DND-41 (cell line): ENCODE results near the gene CDH23.
A peak's percentile ranks its signal among the peaks of the same experiment; 100 is the strongest.

Source experiments
- ATAC-seq: fragments of 200-7000 bp; cut with Tn5 transposase; 3 replicates; pipeline ENCODE4 v1.9.1; 2021; ENCODE audit warnings: low read depth; ENCODE audit not compliant: insufficient read depth
- DNase-seq: peaks from one replicate; pipeline ENCODE4 v3.0.0-alpha.2; 2020
- H2AFZ ChIP-seq: 2 replicates; pipeline ENCODE4 v1.6.0; 2012; ENCODE audit warnings: low read depth, low read length
- H3K27ac ChIP-seq: 2 replicates; pipeline ENCODE4 v1.5.1; 2012; ENCODE audit warnings: low read length, inconsistent platforms
- H3K27me3 ChIP-seq: fragments of 200-600 bp; sonication (generic); 2 replicates; pipeline ENCODE4 v1.6.0; 2012; ENCODE audit warnings: low read length, mild to moderate bottlenecking, inconsistent platforms; ENCODE audit not compliant: insufficient read depth, poor library complexity
- H3K36me3 ChIP-seq: 2 replicates; pipeline ENCODE4 v1.5.1; 2012; ENCODE audit warnings: low read length, inconsistent platforms; ENCODE audit not compliant: insufficient read depth
- H3K4me1 ChIP-seq: 2 replicates; pipeline ENCODE4 v1.5.1; 2012; ENCODE audit warnings: mild to moderate bottlenecking, low read length; ENCODE audit not compliant: insufficient read depth
- H3K4me2 ChIP-seq: 2 replicates; pipeline ENCODE4 v1.6.0; 2012; ENCODE audit warnings: mild to moderate bottlenecking, moderate library complexity, low read length, inconsistent platforms; ENCODE audit not compliant: insufficient read depth
- H3K4me3 ChIP-seq, 2 experiments: fragments of 200-600 bp in 1 of 2; shearing (Covaris generic) in 1 of 2; 2 replicates each; pipeline ENCODE4 v1.5.1; 2012 to 2016; ENCODE audit warnings: inconsistent platforms in 2 of 2, low read length in 2 of 2, mild to moderate bottlenecking in 2 of 2, low read depth in 1 of 2, moderate library complexity in 1 of 2
- H3K79me2 ChIP-seq: 2 replicates; pipeline ENCODE4 v1.6.0; 2012; ENCODE audit warnings: low read length, inconsistent platforms; ENCODE audit not compliant: insufficient read depth
- H3K9ac ChIP-seq: 2 replicates; pipeline ENCODE4 v1.6.0; 2012; ENCODE audit warnings: low read depth, mild to moderate bottlenecking, inconsistent platforms, low read length, moderate library complexity
- H3K9me3 ChIP-seq: 2 replicates; pipeline ENCODE4 v1.5.1; 2012; ENCODE audit warnings: low read length, moderate library complexity, mild to moderate bottlenecking, inconsistent platforms; ENCODE audit not compliant: insufficient read depth, severe bottlenecking
- H4K20me1 ChIP-seq: 2 replicates; pipeline ENCODE4 v1.6.0; 2012; ENCODE audit warnings: low read length; ENCODE audit not compliant: insufficient read depth
- EZH2 ChIP-seq: IDR thresholded peaks from 3 replicates; pipeline ENCODE4 v1.6.1; 2012; ENCODE audit warnings: borderline replicate concordance, low read depth, mild to moderate bottlenecking, moderate library complexity, low read length, inconsistent platforms; ENCODE audit not compliant: severe bottlenecking
- TF ChIP-seq, protein P1 (sequence below): IDR thresholded peaks from 2 replicates; pipeline ENCODE4 v1.5.1; 2012; ENCODE audit warnings: borderline replicate concordance, low read length, moderate library complexity, mild to moderate bottlenecking; ENCODE audit not compliant: poor library complexity, severe bottlenecking; ENCODE audit errors: extremely low read depth

The CDH23 gene

GRCh38 chr10:71712170-71712569 is 315.4 kb downstream of the CDH23 start:
- H2AFZ ChIP-seq, result no peak overlapping the region
- no peaks in the 10 kb centered on the region for H4K20me1 ChIP-seq
- peaks cover 20% of the 10 kb centered on the region for H3K4me1 ChIP-seq
- H3K36me3 ChIP-seq, result no peaks in the 10 kb centered on the region
- TF ChIP-seq, protein P1, sequence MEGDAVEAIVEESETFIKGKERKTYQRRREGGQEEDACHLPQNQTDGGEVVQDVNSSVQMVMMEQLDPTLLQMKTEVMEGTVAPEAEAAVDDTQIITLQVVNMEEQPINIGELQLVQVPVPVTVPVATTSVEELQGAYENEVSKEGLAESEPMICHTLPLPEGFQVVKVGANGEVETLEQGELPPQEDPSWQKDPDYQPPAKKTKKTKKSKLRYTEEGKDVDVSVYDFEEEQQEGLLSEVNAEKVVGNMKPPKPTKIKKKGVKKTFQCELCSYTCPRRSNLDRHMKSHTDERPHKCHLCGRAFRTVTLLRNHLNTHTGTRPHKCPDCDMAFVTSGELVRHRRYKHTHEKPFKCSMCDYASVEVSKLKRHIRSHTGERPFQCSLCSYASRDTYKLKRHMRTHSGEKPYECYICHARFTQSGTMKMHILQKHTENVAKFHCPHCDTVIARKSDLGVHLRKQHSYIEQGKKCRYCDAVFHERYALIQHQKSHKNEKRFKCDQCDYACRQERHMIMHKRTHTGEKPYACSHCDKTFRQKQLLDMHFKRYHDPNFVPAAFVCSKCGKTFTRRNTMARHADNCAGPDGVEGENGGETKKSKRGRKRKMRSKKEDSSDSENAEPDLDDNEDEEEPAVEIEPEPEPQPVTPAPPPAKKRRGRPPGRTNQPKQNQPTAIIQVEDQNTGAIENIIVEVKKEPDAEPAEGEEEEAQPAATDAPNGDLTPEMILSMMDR, result no peak
- TF ChIP-seq EZH2, result no peak
- H3K79me2 ChIP-seq, result no peaks in the 10 kb centered on the region
- H3K9me3 ChIP-seq, result no peaks in the 10 kb centered on the region
- no peak overlapping the region for H3K4me3 ChIP-seq
- H3K27ac ChIP-seq, result no peak overlapping the region
- ATAC-seq (no peak), DNase-seq (no peak)
- no peaks in the 10 kb centered on the region for H3K27me3 ChIP-seq
- H3K4me2 ChIP-seq, result no peak overlapping the region
- no peak overlapping the region for H3K9ac ChIP-seq

DNA sequence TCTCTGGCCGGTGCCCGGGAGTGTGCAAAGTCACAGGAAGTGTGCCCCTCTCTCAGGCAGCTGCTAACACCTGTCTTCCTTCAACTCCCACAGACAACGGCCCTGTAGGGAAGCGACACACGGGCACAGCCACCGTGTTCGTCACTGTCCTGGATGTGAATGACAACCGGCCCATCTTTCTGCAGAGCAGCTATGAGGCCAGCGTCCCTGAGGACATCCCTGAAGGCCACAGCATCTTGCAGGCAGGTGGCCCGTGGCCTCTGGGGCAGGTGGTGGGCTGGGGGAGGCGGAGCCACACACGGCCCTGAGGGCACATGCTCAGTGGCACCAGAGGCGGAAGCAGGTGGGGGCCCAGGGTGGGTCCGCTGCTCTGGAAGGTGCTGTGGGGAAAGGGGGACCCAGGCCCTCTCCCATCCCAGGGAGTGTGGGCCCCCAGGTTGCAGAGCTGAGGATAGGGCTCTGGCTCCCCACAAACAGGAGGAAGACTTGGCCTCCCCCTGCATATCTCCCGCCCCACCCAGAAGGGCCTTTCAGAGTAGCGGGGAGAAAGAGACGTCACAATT is 315.9 kb downstream of the CDH23 start:
- no peak for DNase-seq
- no peaks in the 10 kb centered on the region for H3K36me3 ChIP-seq
- H3K27me3 ChIP-seq, result no peaks in the 10 kb centered on the region
- TF ChIP-seq, protein P1, result no peak
- TF ChIP-seq EZH2, result no peak
- no peak overlapping the region for H3K4me3 ChIP-seq
- H2AFZ ChIP-seq, result no peak overlapping the region
- H3K4me1 ChIP-seq, result peaks cover 23% of the 10 kb centered on the region
- H3K27ac ChIP-seq, result 0 out of 2 replicates have a peak overlapping the region, but pooled peaks have one; percentile 27
- no peaks in the 10 kb centered on the region for H3K79me2 ChIP-seq
- H3K9me3 ChIP-seq, result no peaks in the 10 kb centered on the region
- ATAC-seq, result no peak
- H4K20me1 ChIP-seq, result no peaks in the 10 kb centered on the region
- no peak overlapping the region for H3K4me2 ChIP-seq
- H3K9ac ChIP-seq, result no peak overlapping the region

DNA sequence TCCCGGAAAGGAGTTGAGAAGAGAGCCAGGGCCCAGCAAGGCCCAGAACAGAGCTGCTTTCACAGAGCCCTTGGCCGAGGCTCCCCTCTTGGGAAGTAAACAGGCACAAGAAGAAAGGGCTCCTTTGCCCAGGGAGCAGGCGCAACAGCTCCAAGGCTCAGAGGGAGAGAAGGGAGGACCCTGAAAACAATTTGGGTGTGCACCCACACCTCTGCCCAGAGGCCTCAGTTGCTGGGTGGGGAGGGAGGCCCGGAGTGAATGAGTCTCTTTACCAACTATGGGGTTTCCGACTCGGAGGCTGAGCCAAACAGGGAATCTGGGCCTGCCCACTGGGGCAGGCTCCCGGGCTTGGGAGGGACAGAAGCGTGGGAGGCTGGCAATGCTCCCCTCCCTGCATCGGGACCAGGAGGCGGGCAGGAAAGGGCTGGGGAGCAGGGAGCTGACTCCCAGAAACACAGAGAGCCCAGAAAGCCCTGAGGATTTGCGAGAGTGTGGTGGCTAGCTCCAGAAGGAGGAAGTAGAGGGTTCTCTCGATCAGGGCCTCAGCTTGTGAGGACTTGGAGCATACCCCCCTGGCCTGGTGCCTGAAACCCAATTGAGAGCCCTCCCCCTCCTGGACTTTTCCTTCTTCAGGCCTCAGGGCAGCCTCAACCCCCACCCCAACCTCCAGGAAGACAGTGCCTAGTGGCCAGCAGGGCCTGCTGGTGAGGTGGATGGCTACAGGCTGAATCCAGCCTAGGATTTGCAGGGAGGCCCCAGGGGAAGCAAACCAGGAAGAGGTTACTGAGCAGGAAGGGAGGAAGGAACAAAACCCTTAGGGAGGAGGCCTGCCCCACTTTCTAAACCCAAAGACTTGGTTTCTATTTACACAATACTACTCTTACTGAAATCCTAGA is 316.7 kb downstream of the CDH23 start:
- H3K36me3 ChIP-seq, result no peaks in the 10 kb centered on the region
- no peak overlapping the region for H3K9ac ChIP-seq
- DNase-seq, result no peak
- no peaks in the 10 kb centered on the region for H3K9me3 ChIP-seq
- H3K4me2 ChIP-seq, result no peak overlapping the region
- H3K27ac ChIP-seq, result peak overlapping the region; percentile 27; the same call in 1 of the 2 replicates
- no peaks in the 10 kb centered on the region for H3K27me3 ChIP-seq
- H3K4me1 ChIP-seq, result peaks cover 23% of the 10 kb centered on the region
- H3K4me3 ChIP-seq, result no peak overlapping the region
- peak overlapping the region; percentile 51 for H2AFZ ChIP-seq
- H3K79me2 ChIP-seq, result no peaks in the 10 kb centered on the region
- TF ChIP-seq EZH2, result no peak
- TF ChIP-seq, protein P1, result no peak
- no peaks in the 10 kb centered on the region for H4K20me1 ChIP-seq
- ATAC-seq, result peak; percentile 59
